CD4-positive, alpha-beta T cell (primary cell): ENCODE measurements around the gene ABCB6. TPM values are rescaled to one million over a fixed set of nuclear protein-coding genes. Genes with fewer than 3 reads are reported as not detected.

Experiments used
- ATAC-seq: fragments of 200-7000 bp; cut with Tn5 transposase; one replicate; pipeline ENCODE4 v1.10.0; 2022; ENCODE audit warnings: mild to moderate bottlenecking; ENCODE audit not compliant: poor library complexity
- CTCF ChIA-PET: fragments of 350-600 bp; sonication (Branson Sonifier 250); formaldehyde crosslinking; loops from one replicate; lab custom pipeline; 2021; ENCODE audit warnings: antibody characterized with exemption, inconsistent platforms; lab: Charles Lee
- POLR2A ChIA-PET: fragments of 350-600 bp; sonication (Branson Sonifier 250); formaldehyde crosslinking; loops from one replicate; lab custom pipeline; 2021; ENCODE audit warnings: antibody characterized with exemption, inconsistent platforms; lab: Charles Lee
- DNase-seq, 14 experiments: peaks; one replicate each; pipeline ENCODE4 v3.0.0-alpha.2; 2013 to 2020; ENCODE audit warnings: mixed read lengths in 2 of 14
- H3K27ac ChIP-seq, 2 donors: one replicate each; pipeline versions ENCODE4 v1.5.1 to v1.7.0; 2013; ENCODE audit warnings: low read length in 2 of 2, low read depth in 1 of 2, mild to moderate bottlenecking in 1 of 2
- H3K27me3 ChIP-seq, 2 experiments: 1 replicate in 1 of 2; 2 replicates in 1 of 2; pipeline versions ENCODE4 v1.6.1 to v1.7.0; 2013; ENCODE audit warnings: low read length in 2 of 2, control low read depth in 1 of 2, mild to moderate bottlenecking in 1 of 2, moderate library complexity in 1 of 2; ENCODE audit not compliant: insufficient read depth in 2 of 2, control insufficient read depth in 1 of 2
- H3K36me3 ChIP-seq: one replicate; pipeline ENCODE4 v1.6.1; 2013; ENCODE audit warnings: low read length, control low read depth; ENCODE audit not compliant: insufficient read depth
- H3K4me1 ChIP-seq: one replicate; pipeline ENCODE4 v1.6.1; 2013; ENCODE audit warnings: low read length, control low read depth; ENCODE audit not compliant: insufficient read depth
- H3K4me3 ChIP-seq: one replicate; pipeline ENCODE4 v1.5.1; 2013; ENCODE audit warnings: mild to moderate bottlenecking, low read length, moderate library complexity
- H3K9me3 ChIP-seq, 2 experiments: 1 replicate in 1 of 2; 2 replicates in 1 of 2; pipeline versions ENCODE4 v1.6.1 to v1.7.0; 2013; ENCODE audit warnings: low read length in 2 of 2, mild to moderate bottlenecking in 2 of 2, control low read depth in 1 of 2, moderate library complexity in 1 of 2; ENCODE audit not compliant: control insufficient read depth in 1 of 2, insufficient read depth in 1 of 2
- H3K27ac Mint-ChIP-seq: one replicate; pipeline ENCODE4 v1.8.0; 2020; ENCODE audit warnings: mixed read lengths
- H3K27me3 Mint-ChIP-seq: one replicate; pipeline ENCODE4 v1.8.0; 2021; ENCODE audit warnings: mixed read lengths
- H3K36me3 Mint-ChIP-seq: one replicate; pipeline ENCODE4 v1.8.0; 2021; ENCODE audit warnings: low read depth, mixed read lengths
- H3K4me1 Mint-ChIP-seq: one replicate; pipeline ENCODE4 v1.8.0; 2021; ENCODE audit warnings: low read depth, mixed read lengths
- H3K4me3 Mint-ChIP-seq: one replicate; pipeline ENCODE4 v1.8.0; 2020; ENCODE audit warnings: mild to moderate bottlenecking, mixed read lengths
- H3K9me3 Mint-ChIP-seq: one replicate; pipeline ENCODE4 v1.8.0; 2020; ENCODE audit warnings: mixed read lengths
- CTCF ChIP-seq: fragments of 200-600 bp; IDR thresholded peaks from one replicate; pipeline ENCODE4 v1.8.0; 2022; ENCODE audit warnings: antibody characterized with exemption, mild to moderate bottlenecking
- intact Hi-C, 2 experiments: fragments of 100-400 bp; cut with DNase I in 1 of 2; cut with micrococcal nuclease in 1 of 2; formaldehyde crosslinking; loops; one replicate each; pipeline versions ENCODE4 v1.15.1 to v1.9.0; 2023 to 2025; cut with DNase I, micrococcal nuclease
- polyA plus RNA-seq, 2 donors: library from polyadenylated mRNA; unstranded; fragments of 120-200 nt; gene quantifications; one replicate each; pipeline ENCODE4 v1.2.1, GENCODE V29; 2013
- total RNA-seq, 174 experiments: library from RNA in 2 of 174; stranded (reverse) in 2 of 174; gene quantifications; one replicate each; pipeline ENCODE4 v1.2.3 and lab custom pipeline; 2021 to 2026

The ABCB6 gene
- total RNA-seq (1 to 10 TPM; 2.6 to 3.1 TPM), total RNA-seq (lab: John Stamatoyannopoulos, UW) (0.07 to 5.2 (median 1.6) reads per million in 172 experiments)
- polyA plus RNA-seq (2013, experiment 1 of 2) = 5.2 TPM
- polyA plus RNA-seq (2013, experiment 2 of 2) = 5.3 TPM

DNA sequence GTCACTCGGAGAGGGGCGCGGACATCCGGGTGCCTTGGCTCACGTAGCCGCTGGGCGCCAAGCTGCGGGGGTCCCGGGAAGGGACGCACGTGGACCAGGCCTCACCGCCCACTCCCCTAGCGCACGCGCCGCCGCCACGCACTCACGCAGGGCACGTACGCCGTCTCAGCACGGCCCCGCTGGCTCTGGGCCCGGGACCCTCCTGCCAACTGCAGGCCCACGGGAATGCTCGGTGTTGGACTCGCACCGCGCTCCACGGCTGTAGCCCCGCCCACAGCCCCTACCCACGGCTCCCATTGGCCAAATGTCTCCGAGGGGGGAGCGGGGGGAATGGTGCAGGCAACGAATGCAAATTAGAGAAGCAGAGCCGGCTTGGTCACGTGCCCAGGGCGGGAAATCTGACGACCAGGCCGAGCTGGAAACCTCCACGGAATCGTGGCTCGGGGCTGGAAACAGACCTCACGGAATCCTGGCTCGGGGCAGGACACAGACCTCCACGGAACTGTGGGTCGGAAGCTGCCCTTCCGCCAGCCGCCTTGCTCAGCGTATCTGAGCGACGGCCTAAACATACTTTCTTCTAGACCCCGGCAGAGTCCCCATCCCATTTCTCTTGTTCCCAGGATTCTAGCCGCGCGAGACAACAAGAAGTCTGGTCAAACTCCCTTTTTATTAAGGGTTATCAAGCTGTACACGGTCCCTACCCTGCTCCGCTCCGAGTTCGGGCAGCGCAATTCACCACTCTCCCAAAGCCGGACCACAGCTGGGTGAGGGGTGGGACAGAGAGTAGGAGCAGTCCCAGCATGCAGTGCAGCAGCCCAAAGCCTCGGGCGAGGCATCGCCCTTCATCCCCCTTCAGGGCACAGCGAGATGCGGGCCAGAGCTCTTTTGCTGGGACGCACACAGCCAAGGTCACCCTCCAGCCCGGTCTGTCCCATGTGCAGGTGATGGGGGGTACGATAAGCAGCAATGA, at the start of gene ABCB6:
ABCB6 (minus strand) TSS at position 227 of the 970 bp plus-strand sequence. CDS start 285 bp downstream, outside the sequence.
- ChIA-PET POLR2A (interaction anchor here (0.5 to 6.7 kb wide), 15 partner anchors 10 to 76 kb away, joined by 3 to 63 read pairs (median 6); partner anchors contain the start of genes ANKZF1, ATG9A, CNPPD1 and DNAJB2), CTCF (interaction anchor here (1.0 to 2.8 kb wide), 5 partner anchors 26 to 189 kb away, joined by 3 to 16 read pairs (median 4); partner anchors contain the start of genes CNPPD1, GLB1L and STK16)
- peak within 1 kb of the TSS in 1 of 2 donors; percentile 56 for H3K27ac ChIP-seq
- Mint-ChIP-seq H3K9me3 (no peaks in the 10 kb centered on the region), H3K36me3 (peaks cover 58% of the 10 kb centered on the region), H3K4me1 (peaks cover 21% of the 10 kb centered on the region), H3K27me3 (no peaks in the 10 kb centered on the region), H3K27ac (peak within 1 kb of the TSS; percentile 78), H3K4me3 (peak within 1 kb of the TSS; percentile 85)
- DNase-seq (peak; percentile 67 to 93 (median 86)), ATAC-seq (peak; percentile 92)
- H3K36me3 ChIP-seq = peaks cover 43% of the 10 kb centered on the region
- no peaks in the 10 kb centered on the region for H3K9me3 ChIP-seq
- TF ChIP-seq CTCF = no peak
- intact Hi-C loops = loop anchor here (1.0 to 5.0 kb wide), 3 partner anchors 9 to 33 kb away; partner anchors contain the start of genes TUBA4A (in 2 of the 2), TUBA4B (in 2 of the 2), ANKZF1 (in 1 of the 2) and ATG9A (in 1 of the 2)
- H3K4me1 ChIP-seq = peaks cover 26% of the 10 kb centered on the region
- no peaks in the 10 kb centered on the region for H3K27me3 ChIP-seq
- H3K4me3 ChIP-seq = peak within 1 kb of the TSS; percentile 70

DNA sequence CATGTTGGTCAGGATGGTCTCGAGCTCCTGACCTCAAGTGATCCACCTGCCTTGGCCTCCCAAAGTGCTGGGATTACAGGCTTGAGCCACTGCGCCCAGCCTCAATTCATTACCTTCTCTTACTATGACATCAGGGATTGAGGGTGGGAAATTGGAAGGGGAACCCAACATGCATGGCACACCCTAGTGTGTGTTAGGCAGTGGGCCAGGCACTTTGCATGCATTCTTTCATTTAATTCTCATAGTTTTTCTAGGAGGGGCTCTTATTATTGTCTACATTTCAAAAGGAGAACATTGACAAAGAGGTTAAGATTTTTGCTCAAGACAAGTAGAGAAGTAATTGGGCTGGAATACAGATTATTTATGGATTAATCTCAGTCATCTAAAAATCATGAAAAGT, 49.5 kb upstream of the ABCB6 start:
- no peak overlapping the region for H3K27ac Mint-ChIP-seq

More for the DNA sequence above, 49.5 kb upstream of the ABCB6 start:
- no peak for DNase-seq
- intact Hi-C loops = no loop called here
- Mint-ChIP-seq H3K4me1 (no peaks in the 10 kb centered on the region), H3K36me3 (no peaks in the 10 kb centered on the region), H3K9me3 (no peaks in the 10 kb centered on the region), H3K27me3 (no peaks in the 10 kb centered on the region), H3K4me3 (no peak overlapping the region)
- ChIA-PET POLR2A (no interaction called here), CTCF (no interaction called here)
- Histone ChIP-seq H3K9me3 (no peaks in the 10 kb centered on the region), H3K27ac (no peak overlapping the region), H3K4me3 (no peak overlapping the region), H3K36me3 (no peaks in the 10 kb centered on the region), H3K27me3 (peaks cover 0 to 2% of the 10 kb centered on the region in 2 experiments), H3K4me1 (no peaks in the 10 kb centered on the region)
- no peak for ATAC-seq
- TF ChIP-seq CTCF = no peak
